Esophagus muscularis mucosa (tissue), 4 donors: ENCODE data around the gene KCNJ3. TPM values are rescaled to one million over a fixed set of nuclear protein-coding genes. Genes with fewer than 3 reads are reported as not detected.

Source experiments
- DNase-seq: peaks from one replicate; pipeline ENCODE4 v3.0.0-alpha.2; 2017; ENCODE audit errors: extremely low spot score
- H3K27ac ChIP-seq, 4 donors: fragments of 200-600 bp; sonication (generic); replicated peaks in 1 of 4; 1 replicate in 3 of 4; 2 replicates in 1 of 4; pipeline ENCODE4 v1.5.1; 2016 to 2019; ENCODE audit warnings: mild to moderate bottlenecking in 1 of 4
- H3K27me3 ChIP-seq, 4 donors: fragments of 200-600 bp; sonication (generic); one replicate each; pipeline versions ENCODE4 v1.5.1 to v1.6.0; 2016 to 2019
- H3K36me3 ChIP-seq, 4 donors: fragments of 200-600 bp; sonication (generic); one replicate each; pipeline ENCODE4 v1.5.1; 2016 to 2019
- H3K4me1 ChIP-seq, 4 donors: fragments of 200-600 bp; sonication (generic); one replicate each; pipeline ENCODE4 v1.5.1; 2016 to 2019
- H3K4me3 ChIP-seq, 4 donors: fragments of 200-600 bp; sonication (generic); 1 replicate in 2 of 4; 2 replicates in 2 of 4; pipeline ENCODE4 v1.5.1; 2016 to 2019; ENCODE audit warnings: mild to moderate bottlenecking in 4 of 4, moderate library complexity in 1 of 4
- H3K9me3 ChIP-seq, 4 donors: fragments of 200-600 bp; sonication (generic); 1 replicate in 3 of 4; 2 replicates in 1 of 4; pipeline ENCODE4 v1.5.1; 2016 to 2019
- CTCF ChIP-seq, 3 experiments: fragments of 200-600 bp in 2 of 3; fragments of 450-650 bp in 1 of 3; sonication (generic) in 2 of 3; IDR thresholded peaks; one replicate each; pipeline ENCODE4 v1.5.1; 2017 to 2019; ENCODE audit warnings: antibody characterized with exemption in 3 of 3, mild to moderate bottlenecking in 2 of 3, moderate library complexity in 1 of 3
- EP300 ChIP-seq: sonication (generic); formaldehyde crosslinking; IDR thresholded peaks from one replicate; pipeline ENCODE4 v1.6.1; 2017; ENCODE audit warnings: antibody characterized with exemption
- POLR2A ChIP-seq: fragments of 450-650 bp; IDR thresholded peaks from one replicate; pipeline ENCODE4 v1.6.1; 2017; ENCODE audit warnings: antibody characterized with exemption, moderate library complexity, mild to moderate bottlenecking, low read depth
- POLR2AphosphoS5 ChIP-seq, 2 donors: sonication (generic); formaldehyde crosslinking; IDR thresholded peaks; one replicate each; pipeline ENCODE4 v1.6.1; 2017; ENCODE audit warnings: antibody characterized with exemption in 2 of 2
- WGBS: methylation state at CpG from one replicate; pipeline ENCODE4 v1.1.5; 2018; 5-methylcytosine and 5-hydroxymethylcytosine counted together
- intact Hi-C: fragments of 100-400 bp; cut with DNase I; formaldehyde crosslinking; loops from one replicate; pipeline ENCODE4 v1.15.1; 2023
- total RNA-seq, 4 donors: library from RNA; depleted of rRNA; stranded (reverse); fragments of >200 nt; gene quantifications; one replicate each; pipeline versions ENCODE4 v1.1.0 to v1.2.1, GENCODE V29; 2016

Gene KCNJ3, protein sequence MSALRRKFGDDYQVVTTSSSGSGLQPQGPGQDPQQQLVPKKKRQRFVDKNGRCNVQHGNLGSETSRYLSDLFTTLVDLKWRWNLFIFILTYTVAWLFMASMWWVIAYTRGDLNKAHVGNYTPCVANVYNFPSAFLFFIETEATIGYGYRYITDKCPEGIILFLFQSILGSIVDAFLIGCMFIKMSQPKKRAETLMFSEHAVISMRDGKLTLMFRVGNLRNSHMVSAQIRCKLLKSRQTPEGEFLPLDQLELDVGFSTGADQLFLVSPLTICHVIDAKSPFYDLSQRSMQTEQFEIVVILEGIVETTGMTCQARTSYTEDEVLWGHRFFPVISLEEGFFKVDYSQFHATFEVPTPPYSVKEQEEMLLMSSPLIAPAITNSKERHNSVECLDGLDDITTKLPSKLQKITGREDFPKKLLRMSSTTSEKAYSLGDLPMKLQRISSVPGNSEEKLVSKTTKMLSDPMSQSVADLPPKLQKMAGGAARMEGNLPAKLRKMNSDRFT
- total RNA-seq: 1 to 10 TPM; 1.1 to 5.6 (median 4.7) TPM

DNA sequence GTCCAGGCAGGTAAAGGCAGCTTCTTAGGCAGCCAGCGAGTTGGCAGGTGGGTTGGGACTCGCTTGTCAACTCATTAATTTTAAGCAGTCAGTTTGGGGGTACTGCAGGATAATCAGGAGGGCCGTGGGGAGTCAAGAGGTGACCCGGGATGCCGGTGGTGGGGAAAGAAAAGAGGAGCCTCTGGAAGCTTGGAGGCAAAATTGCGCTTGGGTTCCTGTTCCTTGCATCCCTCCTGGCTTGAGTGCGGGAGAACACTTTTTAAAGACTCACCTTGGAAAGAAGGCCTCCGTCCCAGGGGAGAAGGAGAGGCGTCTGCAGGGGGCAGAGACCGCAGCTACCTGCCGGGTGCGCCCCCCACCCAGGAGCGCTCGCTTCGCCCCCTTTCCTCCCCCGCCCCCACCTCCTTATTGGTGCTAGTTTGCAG is at the start of gene KCNJ3:
Gene KCNJ3 (plus strand): TSS at position 400 of the 425 bp plus-strand sequence. CDS start 81 bp downstream, outside the sequence.
- Histone ChIP-seq H3K4me1 (peaks cover 13 to 42% (median 37%) of the 10 kb centered on the region in 4 donors), H3K27ac (peak within 1 kb of the TSS in 3 of 4 donors; percentile 49 to 77 (median 64)), H3K36me3 (no peaks in the 10 kb centered on the region), H3K27me3 (peaks cover 0 to 24% (median 0%) of the 10 kb centered on the region in 4 donors), H3K9me3 (no peaks in the 10 kb centered on the region), H3K4me3 (peak within 1 kb of the TSS; percentile 58 to 64 (median 60))
- TF ChIP-seq POLR2A (no peak), CTCF (IDR thresholded peaks at IDR 0.05) (no peak), POLR2AphosphoS5 (IDR thresholded peaks at IDR 0.05) (no peak), EP300 (no peak)
- DNase-seq: no peak
- WGBS: 0% methylated on average over 7 of the region's 16 CpGs
- intact Hi-C loops: no loop called here

DNA sequence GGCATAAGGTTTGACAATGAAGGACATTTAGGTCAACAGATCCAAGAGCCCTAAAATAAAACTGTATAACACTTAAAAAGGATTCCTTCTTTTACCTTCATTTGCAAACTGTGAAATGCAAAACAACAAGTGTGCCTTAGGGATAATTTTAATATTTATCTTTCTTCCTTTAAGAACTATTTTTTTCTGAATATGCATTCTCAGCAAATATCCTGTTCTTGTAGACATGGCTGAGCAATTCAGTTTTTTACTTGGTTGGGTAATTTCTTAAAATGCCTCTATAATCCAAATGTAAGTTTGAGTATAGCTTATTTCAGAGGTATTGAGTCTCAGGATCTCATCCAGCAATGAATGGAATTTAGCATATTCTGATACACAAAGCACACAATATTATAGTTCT is 43.0 kb upstream of the KCNJ3 start:
- intact Hi-C loops: no loop called here
- TF ChIP-seq CTCF (IDR thresholded peaks at IDR 0.05): no peak
- no peak for TF ChIP-seq POLR2AphosphoS5 (IDR thresholded peaks at IDR 0.05)
- no peak for TF ChIP-seq EP300
- no peaks in the 10 kb centered on the region for H3K36me3 ChIP-seq
- no peaks in the 10 kb centered on the region for H3K4me1 ChIP-seq
- no peaks in the 10 kb centered on the region for H3K9me3 ChIP-seq
- H3K27ac ChIP-seq: no peak overlapping the region
- no peak for DNase-seq
- no peaks in the 10 kb centered on the region for H3K27me3 ChIP-seq
- no peak overlapping the region for H3K4me3 ChIP-seq

- Histone ChIP-seq H3K4me1 (no peaks in the 10 kb centered on the region), H3K9me3 (no peaks in the 10 kb centered on the region), H3K36me3 (no peaks in the 10 kb centered on the region), H3K4me3 (no peak overlapping the region), H3K27me3 (no peaks in the 10 kb centered on the region), H3K27ac (no peak overlapping the region)
- TF ChIP-seq EP300 (no peak), POLR2A (no peak), CTCF (IDR thresholded peaks at IDR 0.05) (no peak), POLR2AphosphoS5 (IDR thresholded peaks at IDR 0.05) (no peak)
- WGBS: 100% methylated on average over 1 of the region's 1 CpG
- no peak for DNase-seq
- intact Hi-C loops: no loop called here
Observed at GRCh38 chr2:154658854-154659253, 39.6 kb upstream of the KCNJ3 start.

- H3K27me3 ChIP-seq: no peaks in the 10 kb centered on the region
- H3K27ac ChIP-seq: no peak overlapping the region
- no peaks in the 10 kb centered on the region for H3K36me3 ChIP-seq
- DNase-seq: no peak
- no peaks in the 10 kb centered on the region for H3K4me1 ChIP-seq
- no peaks in the 10 kb centered on the region for H3K9me3 ChIP-seq
- intact Hi-C loops: no loop called here
- no peak for TF ChIP-seq CTCF (IDR thresholded peaks at IDR 0.05)
- no peak for TF ChIP-seq POLR2AphosphoS5 (IDR thresholded peaks at IDR 0.05)
- TF ChIP-seq POLR2A: no peak
- TF ChIP-seq EP300: no peak
- H3K4me3 ChIP-seq: no peak overlapping the region
Observed at GRCh38 chr2:154664248-154664647, 34.2 kb upstream of the KCNJ3 start.
